ENCODE results near the gene ANO5.
"Not testable (repeated sequence)": the region's sequence is repeated elsewhere in the genome, so short reads cannot be mapped to it uniquely, and the experiment has no call there.

ANO5 gene

GRCh38 chr11:22207162-22207561, 14.3 kb downstream of the ANO5 start:
- DNase-seq: no peak

- no peak for DNase-seq
These were observed 15.4 kb downstream of the ANO5 start for GRCh38 chr11:22208151-22208858.

- no peak for DNase-seq
These were observed 24.1 kb downstream of the ANO5 start for GRCh38 chr11:22216940-22217339.

- no peak for DNase-seq
These were observed 28.3 kb downstream of the ANO5 start for GRCh38 chr11:22221143-22221542.

GRCh38 chr11:22225190-22225589, 32.3 kb downstream of the ANO5 start:
- no peak for DNase-seq

- DNase-seq: no peak
These were observed 41.9 kb downstream of the ANO5 start for GRCh38 chr11:22234743-22235142.

GRCh38 chr11:22244986-22245592, 52.2 kb downstream of the ANO5 start:
- DNase-seq: peak; percentile 16 to 17

GRCh38 chr11:22246992-22247391, 54.1 kb downstream of the ANO5 start:
- DNase-seq: no peak

- DNase-seq: no peak
These were observed 57.0 kb downstream of the ANO5 start for GRCh38 chr11:22249871-22250270.

- DNase-seq: no peak
These were observed 64.0 kb downstream of the ANO5 start for GRCh38 chr11:22256876-22257275.

GRCh38 chr11:22263613-22264012, 70.7 kb downstream of the ANO5 start:
- no peak for DNase-seq

GRCh38 chr11:22268983-22269624, 76.2 kb downstream of the ANO5 start:
- not testable (repeated sequence) for DNase-seq

GRCh38 chr11:22273781-22274180, 80.9 kb downstream of the ANO5 start:
- no peak for DNase-seq

GRCh38 chr11:22275600-22275999, 82.7 kb downstream of the ANO5 start:
- no peak for DNase-seq

- DNase-seq: no peak
These were observed 83.7 kb downstream of the ANO5 start for GRCh38 chr11:22276535-22276934.

- not testable (repeated sequence) for DNase-seq
These were observed 92.1 kb downstream of the ANO5 start for GRCh38 chr11:22284991-22285390.

GRCh38 chr11:22302368-22302767, 109.5 kb downstream of the ANO5 start:
- DNase-seq: no peak

GRCh38 chr11:22304337-22304961, 111.6 kb downstream of the ANO5 start:
- DNase-seq: no peak

- DNase-seq: no peak
These were observed 124.8 kb downstream of the ANO5 start for GRCh38 chr11:22317656-22318055.

GRCh38 chr11:22331771-22332170, 138.9 kb downstream of the ANO5 start:
- DNase-seq: no peak

Data from activated T-cell treated with anti-CD3 and anti-CD28 coated beads, Interleukin-2, amount 50 U/mL, for 48 hours (primary cell).